ENCODE measurements around the gene RALB. TPM values are rescaled to one million over a fixed set of nuclear protein-coding genes. Genes with fewer than 3 reads are reported as not detected.

RALB gene
- total and polyA plus RNA-seq, 2 of the 4 experiments (the other 2 are of a cell fraction): 53.6 to 54.7 TPM

DNA sequence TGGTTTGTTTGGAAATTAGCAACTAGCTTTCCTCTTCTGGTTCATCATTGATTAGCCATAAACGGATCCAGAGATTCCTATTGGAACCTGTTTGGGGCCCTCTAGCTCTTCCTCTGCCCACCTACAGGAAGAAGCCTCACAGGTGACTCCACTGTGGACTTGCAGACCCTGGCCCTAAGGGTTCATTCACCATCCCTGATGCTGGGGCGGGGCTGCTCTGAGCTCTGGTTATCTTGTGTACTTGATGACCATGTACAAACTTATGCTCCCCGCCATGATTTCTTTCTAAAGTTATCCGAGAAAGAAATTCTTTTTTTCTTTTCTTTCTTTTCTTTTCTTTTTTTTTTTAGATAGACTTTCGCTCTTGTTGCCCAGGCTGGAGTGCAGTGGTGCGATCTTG, 59.4 kb downstream of the RALB start:
- H3K4me3 ChIP-seq (ENCODE audit: insufficient read depth, low read depth, low read length): no peak overlapping the region
- H2AK5ac ChIP-seq (ENCODE audit: low read depth, low read length): no peak overlapping the region; the same call in 1 of the 2 replicates
- H3K79me1 ChIP-seq (ENCODE audit: low read depth in 1 of 2, low read length in 2 of 2): no peaks in the 10 kb centered on the region
- no peak overlapping the region for H4K8ac ChIP-seq (ENCODE audit: low read depth in 2 of 2, low read length in 2 of 2)
- no peak overlapping the region for H2BK20ac ChIP-seq (ENCODE audit: low read depth, low read length)
- dilution Hi-C loops (cut with HindIII; ENCODE audit: low sequenced_read_pairs, unreplicated experiment): no loop called here
- H2AFZ ChIP-seq (replicated peaks; ENCODE audit: low read length, poor library complexity): no peak overlapping the region
- H4K91ac ChIP-seq (ENCODE audit: insufficient read depth, low read depth, low read length): no peak overlapping the region
- ChIA-PET CTCF (interaction anchor here (0.6 to 2.0 kb wide), 8 partner anchors 8 to 909 kb away, joined by 3 to 7 read pairs (median 4); no protein-coding TSS in a partner anchor), POLR2A (ENCODE audit: unreplicated experiment) (no interaction called here)
- in situ Hi-C loops (cut with MboI; ENCODE audit: low sequenced_read_pairs): no loop called here
- no peak overlapping the region for H4K5ac ChIP-seq (ENCODE audit: low read depth, low read length)
- H3K27me3 ChIP-seq (ENCODE audit: control insufficient read depth, insufficient read depth, low read length): peaks cover 9% of the 10 kb centered on the region; the same call in 1 of the 2 replicates
- no peak for TF ChIP-seq MAFK (IDR thresholded peaks at IDR 0.05; ENCODE audit: low read depth, low read length)
- TF ChIP-seq, protein P1, sequence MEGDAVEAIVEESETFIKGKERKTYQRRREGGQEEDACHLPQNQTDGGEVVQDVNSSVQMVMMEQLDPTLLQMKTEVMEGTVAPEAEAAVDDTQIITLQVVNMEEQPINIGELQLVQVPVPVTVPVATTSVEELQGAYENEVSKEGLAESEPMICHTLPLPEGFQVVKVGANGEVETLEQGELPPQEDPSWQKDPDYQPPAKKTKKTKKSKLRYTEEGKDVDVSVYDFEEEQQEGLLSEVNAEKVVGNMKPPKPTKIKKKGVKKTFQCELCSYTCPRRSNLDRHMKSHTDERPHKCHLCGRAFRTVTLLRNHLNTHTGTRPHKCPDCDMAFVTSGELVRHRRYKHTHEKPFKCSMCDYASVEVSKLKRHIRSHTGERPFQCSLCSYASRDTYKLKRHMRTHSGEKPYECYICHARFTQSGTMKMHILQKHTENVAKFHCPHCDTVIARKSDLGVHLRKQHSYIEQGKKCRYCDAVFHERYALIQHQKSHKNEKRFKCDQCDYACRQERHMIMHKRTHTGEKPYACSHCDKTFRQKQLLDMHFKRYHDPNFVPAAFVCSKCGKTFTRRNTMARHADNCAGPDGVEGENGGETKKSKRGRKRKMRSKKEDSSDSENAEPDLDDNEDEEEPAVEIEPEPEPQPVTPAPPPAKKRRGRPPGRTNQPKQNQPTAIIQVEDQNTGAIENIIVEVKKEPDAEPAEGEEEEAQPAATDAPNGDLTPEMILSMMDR (conservative IDR thresholded peaks at IDR 0.05; ENCODE audit: low read depth, low read length): no peak
- TF ChIP-seq MXI1 (IDR thresholded peaks at IDR 0.05; ENCODE audit: borderline replicate concordance, low read depth, low read length): no peak
- TF ChIP-seq FOS (IDR thresholded peaks at IDR 0.05; ENCODE audit: low read depth, low read length): no peak
- TF ChIP-seq, protein P2, sequence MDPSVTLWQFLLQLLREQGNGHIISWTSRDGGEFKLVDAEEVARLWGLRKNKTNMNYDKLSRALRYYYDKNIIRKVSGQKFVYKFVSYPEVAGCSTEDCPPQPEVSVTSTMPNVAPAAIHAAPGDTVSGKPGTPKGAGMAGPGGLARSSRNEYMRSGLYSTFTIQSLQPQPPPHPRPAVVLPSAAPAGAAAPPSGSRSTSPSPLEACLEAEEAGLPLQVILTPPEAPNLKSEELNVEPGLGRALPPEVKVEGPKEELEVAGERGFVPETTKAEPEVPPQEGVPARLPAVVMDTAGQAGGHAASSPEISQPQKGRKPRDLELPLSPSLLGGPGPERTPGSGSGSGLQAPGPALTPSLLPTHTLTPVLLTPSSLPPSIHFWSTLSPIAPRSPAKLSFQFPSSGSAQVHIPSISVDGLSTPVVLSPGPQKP (IDR thresholded peaks at IDR 0.05; ENCODE audit: borderline replicate concordance, low read depth, low read length): no peak
- TF ChIP-seq RCOR1 (IDR thresholded peaks at IDR 0.05; ENCODE audit: insufficient replicate concordance, low read length): no peak
- TF ChIP-seq SMC3 (IDR thresholded peaks at IDR 0.05; ENCODE audit: low read depth, low read length): no peak
- TF ChIP-seq MAZ (IDR thresholded peaks at IDR 0.05; ENCODE audit: borderline replicate concordance, low read depth, low read length): no peak
- no peak for TF ChIP-seq POLR2A (IDR thresholded peaks at IDR 0.05; ENCODE audit: low read depth, low read length)
- TF ChIP-seq BHLHE40 (IDR thresholded peaks at IDR 0.05; ENCODE audit: low read depth, low read length): no peak
- no peak for TF ChIP-seq CHD1 (IDR thresholded peaks at IDR 0.05; ENCODE audit: low read depth, low read length)
- TF ChIP-seq RAD21 (IDR thresholded peaks at IDR 0.05; ENCODE audit: low read length): no peak
- TF ChIP-seq, protein P3, sequence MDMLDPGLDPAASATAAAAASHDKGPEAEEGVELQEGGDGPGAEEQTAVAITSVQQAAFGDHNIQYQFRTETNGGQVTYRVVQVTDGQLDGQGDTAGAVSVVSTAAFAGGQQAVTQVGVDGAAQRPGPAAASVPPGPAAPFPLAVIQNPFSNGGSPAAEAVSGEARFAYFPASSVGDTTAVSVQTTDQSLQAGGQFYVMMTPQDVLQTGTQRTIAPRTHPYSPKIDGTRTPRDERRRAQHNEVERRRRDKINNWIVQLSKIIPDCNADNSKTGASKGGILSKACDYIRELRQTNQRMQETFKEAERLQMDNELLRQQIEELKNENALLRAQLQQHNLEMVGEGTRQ (IDR thresholded peaks at IDR 0.05; ENCODE audit: low read depth, low read length): no peak
- no peak for TF ChIP-seq RFX5 (IDR thresholded peaks at IDR 0.05; ENCODE audit: low read depth, low read length)
- TF ChIP-seq NFE2L2 (IDR thresholded peaks at IDR 0.05; ENCODE audit: low read depth, low read length): no peak
- no peak for DNase-seq
- no peak overlapping the region for H2BK5ac ChIP-seq (ENCODE audit: low read depth, low read length, poor library complexity, severe bottlenecking)
- intact Hi-C loops (cut with micrococcal nuclease): loop anchor here (2.0 kb wide), 2 partner anchors 203 to 559 kb away; no protein-coding TSS in a partner anchor
- H3K14ac ChIP-seq (replicated peaks; ENCODE audit: low read depth, low read length): no peak overlapping the region
- no TSS peak for BruUV-seq (replicated peaks)
- H2BK120ac ChIP-seq (ENCODE audit: low read depth, low read length): no peak overlapping the region
- no peaks in the 10 kb centered on the region for H3K9me3 ChIP-seq (ENCODE audit: control insufficient read depth, insufficient read depth, low read length)
- H4K20me1 ChIP-seq (ENCODE audit: insufficient read depth, low read length): no peaks in the 10 kb centered on the region
- H3K4me1 ChIP-seq (ENCODE audit: control insufficient read depth, insufficient read depth, low read length): no peaks in the 10 kb centered on the region; the same call in 1 of the 2 replicates
- no peak overlapping the region for H3K4me2 ChIP-seq (ENCODE audit: low read depth, low read length)
- no peak overlapping the region for H3K4ac ChIP-seq (ENCODE audit: low read depth, low read length)
- H3K23ac ChIP-seq (ENCODE audit: low read depth, low read length): no peak overlapping the region
- no CpG with 5 or more reads among the region's 6 CpGs for WGBS, 2 experiments (ENCODE audit: extremely low coverage in 2 of 2, insufficient read length in 1 of 2)
- no peak for ATAC-seq (ENCODE audit: low read depth)
- no peak overlapping the region for H2AK9ac ChIP-seq (replicated peaks; ENCODE audit: low read depth, low read length, poor library complexity)
- H3K9me1 ChIP-seq (ENCODE audit: insufficient read depth, low read length): no peaks in the 10 kb centered on the region
- H3K9ac ChIP-seq (ENCODE audit: low read depth, low read length): no peak overlapping the region
- no peak overlapping the region for H3K27ac ChIP-seq (ENCODE audit: insufficient read depth, low read length)
- peak overlapping the region; percentile 11; the same call in 1 of the 2 replicates for H3K56ac ChIP-seq (ENCODE audit: extremely low read depth, insufficient read depth, low read length)
- no peak overlapping the region for H2BK15ac ChIP-seq (ENCODE audit: low read depth, low read length)
- H3K18ac ChIP-seq (ENCODE audit: low read depth, low read length): no peak overlapping the region
- H3K36me3 ChIP-seq (ENCODE audit: control insufficient read depth, insufficient read depth, low read length): no peaks in the 10 kb centered on the region
